ENCODE results near the gene KCNK1.

DNA sequence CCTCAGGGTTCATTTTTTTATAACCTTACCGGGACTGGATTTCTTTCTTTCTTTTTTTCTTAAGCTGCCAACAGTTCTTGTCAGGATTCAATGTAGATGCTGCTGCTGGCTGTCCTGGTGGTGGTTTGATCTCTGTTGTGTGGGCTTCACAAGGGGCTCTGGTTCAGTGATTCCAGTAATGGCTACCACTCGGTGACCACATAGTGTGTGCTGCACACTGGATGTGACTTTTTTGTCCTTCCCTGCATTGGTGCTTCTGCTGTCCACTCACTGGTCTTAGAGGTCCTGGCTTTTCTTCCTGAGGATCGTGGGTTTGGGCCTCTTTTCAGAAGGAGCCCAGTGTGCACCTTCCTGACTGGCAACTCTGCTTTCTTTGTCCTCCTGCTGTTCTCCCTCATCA is 18.5 kb downstream of the KCNK1 start:
- TF ChIP-seq, protein P1, sequence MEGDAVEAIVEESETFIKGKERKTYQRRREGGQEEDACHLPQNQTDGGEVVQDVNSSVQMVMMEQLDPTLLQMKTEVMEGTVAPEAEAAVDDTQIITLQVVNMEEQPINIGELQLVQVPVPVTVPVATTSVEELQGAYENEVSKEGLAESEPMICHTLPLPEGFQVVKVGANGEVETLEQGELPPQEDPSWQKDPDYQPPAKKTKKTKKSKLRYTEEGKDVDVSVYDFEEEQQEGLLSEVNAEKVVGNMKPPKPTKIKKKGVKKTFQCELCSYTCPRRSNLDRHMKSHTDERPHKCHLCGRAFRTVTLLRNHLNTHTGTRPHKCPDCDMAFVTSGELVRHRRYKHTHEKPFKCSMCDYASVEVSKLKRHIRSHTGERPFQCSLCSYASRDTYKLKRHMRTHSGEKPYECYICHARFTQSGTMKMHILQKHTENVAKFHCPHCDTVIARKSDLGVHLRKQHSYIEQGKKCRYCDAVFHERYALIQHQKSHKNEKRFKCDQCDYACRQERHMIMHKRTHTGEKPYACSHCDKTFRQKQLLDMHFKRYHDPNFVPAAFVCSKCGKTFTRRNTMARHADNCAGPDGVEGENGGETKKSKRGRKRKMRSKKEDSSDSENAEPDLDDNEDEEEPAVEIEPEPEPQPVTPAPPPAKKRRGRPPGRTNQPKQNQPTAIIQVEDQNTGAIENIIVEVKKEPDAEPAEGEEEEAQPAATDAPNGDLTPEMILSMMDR (conservative IDR thresholded peaks at IDR 0.05) = no peak
- TF ChIP-seq EZH2 (IDR thresholded peaks at IDR 0.05; ENCODE audit: low read depth) = no peak
